Uterus (tissue), 2 donors: ENCODE results near the gene C1orf159.

Experiments used
- CTCF ChIP-seq, 4 experiments: fragments of 200-600 bp in 2 of 4; fragments of 450-650 bp in 2 of 4; sonication (generic) in 2 of 4; IDR thresholded peaks; one replicate each; pipeline ENCODE4 v1.5.1; 2016 to 2019; ENCODE audit warnings: antibody characterized with exemption in 4 of 4, mild to moderate bottlenecking in 2 of 4, moderate library complexity in 1 of 4
- POLR2A ChIP-seq, 2 donors: fragments of 450-650 bp; IDR thresholded peaks; one replicate each; pipeline ENCODE4 v1.6.1; 2016; ENCODE audit warnings: antibody characterized with exemption in 2 of 2, mild to moderate bottlenecking in 1 of 2, moderate library complexity in 1 of 2

DNA sequence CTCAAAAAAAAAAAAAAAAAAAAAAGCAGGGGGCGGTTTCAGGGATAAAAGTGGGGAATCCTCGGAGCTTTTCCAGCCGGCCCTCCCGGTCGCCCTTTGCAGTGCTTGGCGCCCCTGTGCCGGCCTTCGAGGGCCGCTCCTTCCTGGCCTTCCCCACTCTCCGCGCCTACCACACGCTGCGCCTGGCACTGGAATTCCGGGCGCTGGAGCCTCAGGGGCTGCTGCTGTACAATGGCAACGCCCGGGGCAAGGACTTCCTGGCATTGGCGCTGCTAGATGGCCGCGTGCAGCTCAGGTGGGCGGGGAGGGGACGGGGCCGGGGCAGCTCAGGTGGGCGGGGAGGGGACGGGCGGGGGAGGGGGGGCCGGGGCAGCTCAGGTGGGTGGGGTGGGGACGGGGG is 67.1 kb downstream of the C1orf159 start:
- TF ChIP-seq POLR2A (IDR thresholded peaks at IDR 0.05) (no peak), CTCF (IDR thresholded peaks at IDR 0.05) (no peak)
